Endothelial cell of umbilical vein (primary cell): Measurements from ENCODE around the gene EMID1.

Source experiments
- EZH2 ChIP-seq: IDR thresholded peaks from 2 replicates; pipeline ENCODE4 v1.6.1; 2012; ENCODE audit warnings: borderline replicate concordance, low read depth, mild to moderate bottlenecking, moderate library complexity, low read length, inconsistent platforms; ENCODE audit not compliant: severe bottlenecking
- FOS ChIP-seq: IDR thresholded peaks from 2 replicates; pipeline ENCODE4 v1.6.1; 2011; ENCODE audit warnings: mild to moderate bottlenecking, low read length, moderate library complexity, borderline replicate concordance; ENCODE audit not compliant: insufficient read depth
- GATA2 ChIP-seq: IDR thresholded peaks from 2 replicates; pipeline ENCODE4 v1.7.0; 2011; ENCODE audit warnings: low read depth, mild to moderate bottlenecking, moderate library complexity, mixed read lengths, low read length; ENCODE audit not compliant: insufficient read length, insufficient read depth
- MAX ChIP-seq: IDR thresholded peaks from 2 replicates; pipeline ENCODE4 v1.6.1; 2011; ENCODE audit not compliant: insufficient read depth, insufficient read length
- MYC ChIP-seq: IDR thresholded peaks from one replicate; pipeline ENCODE4 v1.6.1; 2011; ENCODE audit warnings: mild to moderate bottlenecking, low read depth, low read length
- POLR2A ChIP-seq: IDR thresholded peaks from 2 replicates; pipeline ENCODE4 v1.6.1; 2012; ENCODE audit warnings: low read depth, mild to moderate bottlenecking, control low read depth, low read length
- POLR2AphosphoS5 ChIP-seq: IDR thresholded peaks from 2 replicates; pipeline ENCODE4 v1.6.1; 2012; ENCODE audit warnings: low read depth, mild to moderate bottlenecking, control low read depth, low read length, moderate library complexity; ENCODE audit not compliant: insufficient read depth
- TF ChIP-seq, protein P1 (sequence below), 2 donors: IDR thresholded peaks; 1 replicate in 1 of 2; 2 replicates in 1 of 2; pipeline ENCODE4 v1.5.1; 2011; ENCODE audit warnings: low read length in 2 of 2, mild to moderate bottlenecking in 2 of 2, moderate library complexity in 2 of 2, control low read depth in 1 of 2, inconsistent platforms in 1 of 2, low read depth in 1 of 2; ENCODE audit not compliant: insufficient read depth in 1 of 2; ENCODE audit errors: extremely low read depth in 1 of 2

DNA sequence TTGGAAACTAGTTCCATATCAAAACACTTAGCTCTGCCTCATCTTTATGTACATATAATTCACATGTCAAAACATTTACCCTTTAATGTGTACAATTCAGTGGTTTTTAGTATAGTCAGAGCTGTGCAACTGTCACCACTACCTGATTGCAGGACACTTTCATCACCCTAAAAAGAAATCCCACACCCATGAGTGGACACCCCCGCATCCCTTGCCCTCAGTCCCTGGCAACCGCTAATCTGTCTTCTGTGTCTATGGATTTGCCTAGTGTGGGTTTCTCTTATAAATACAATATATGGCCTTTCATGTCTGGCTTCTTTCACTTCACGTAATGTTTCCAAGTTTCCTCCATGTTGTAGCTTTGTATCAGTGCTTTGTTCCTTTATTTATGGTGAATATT lies 8.6 kb upstream of the EMID1 start:
- TF ChIP-seq, protein P1, sequence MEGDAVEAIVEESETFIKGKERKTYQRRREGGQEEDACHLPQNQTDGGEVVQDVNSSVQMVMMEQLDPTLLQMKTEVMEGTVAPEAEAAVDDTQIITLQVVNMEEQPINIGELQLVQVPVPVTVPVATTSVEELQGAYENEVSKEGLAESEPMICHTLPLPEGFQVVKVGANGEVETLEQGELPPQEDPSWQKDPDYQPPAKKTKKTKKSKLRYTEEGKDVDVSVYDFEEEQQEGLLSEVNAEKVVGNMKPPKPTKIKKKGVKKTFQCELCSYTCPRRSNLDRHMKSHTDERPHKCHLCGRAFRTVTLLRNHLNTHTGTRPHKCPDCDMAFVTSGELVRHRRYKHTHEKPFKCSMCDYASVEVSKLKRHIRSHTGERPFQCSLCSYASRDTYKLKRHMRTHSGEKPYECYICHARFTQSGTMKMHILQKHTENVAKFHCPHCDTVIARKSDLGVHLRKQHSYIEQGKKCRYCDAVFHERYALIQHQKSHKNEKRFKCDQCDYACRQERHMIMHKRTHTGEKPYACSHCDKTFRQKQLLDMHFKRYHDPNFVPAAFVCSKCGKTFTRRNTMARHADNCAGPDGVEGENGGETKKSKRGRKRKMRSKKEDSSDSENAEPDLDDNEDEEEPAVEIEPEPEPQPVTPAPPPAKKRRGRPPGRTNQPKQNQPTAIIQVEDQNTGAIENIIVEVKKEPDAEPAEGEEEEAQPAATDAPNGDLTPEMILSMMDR (IDR thresholded peaks at IDR 0.05; ENCODE audit: extremely low read depth in 1 of 2, insufficient read depth in 1 of 2, low read depth in 1 of 2, low read length in 2 of 2) = no peak
- no peak for TF ChIP-seq MAX
- no peak for TF ChIP-seq EZH2
- no peak for TF ChIP-seq POLR2AphosphoS5
- no peak for TF ChIP-seq POLR2A
- TF ChIP-seq MYC = no peak
- TF ChIP-seq GATA2 = no peak
- TF ChIP-seq FOS = no peak
